ENCODE data around the gene ADAMTS13.
A peak's percentile ranks its signal among the peaks of the same experiment; 100 is the strongest.

Gene ADAMTS13

DNA sequence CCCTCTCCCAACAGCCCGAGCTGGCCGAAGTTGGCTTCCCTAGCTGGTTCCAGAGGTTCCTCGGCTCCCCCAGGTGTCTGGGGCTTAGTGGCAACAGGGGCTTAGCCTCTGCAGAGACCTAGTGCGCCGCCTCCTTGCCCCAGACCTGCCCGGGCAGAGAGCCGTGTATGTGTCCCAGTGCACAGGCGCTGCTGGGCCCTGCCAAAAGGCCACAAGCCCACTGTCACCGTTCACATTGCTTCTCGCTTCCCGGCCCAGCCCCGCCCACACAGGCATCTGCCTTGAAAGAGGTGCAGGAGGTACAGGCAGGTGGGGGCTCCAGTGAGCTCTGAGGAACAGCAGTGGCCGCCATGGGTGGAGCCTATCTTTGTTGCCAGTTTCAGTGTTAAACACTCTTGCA is 35.1 kb downstream of the ADAMTS13 start:
- DNase-seq: no peak

DNA sequence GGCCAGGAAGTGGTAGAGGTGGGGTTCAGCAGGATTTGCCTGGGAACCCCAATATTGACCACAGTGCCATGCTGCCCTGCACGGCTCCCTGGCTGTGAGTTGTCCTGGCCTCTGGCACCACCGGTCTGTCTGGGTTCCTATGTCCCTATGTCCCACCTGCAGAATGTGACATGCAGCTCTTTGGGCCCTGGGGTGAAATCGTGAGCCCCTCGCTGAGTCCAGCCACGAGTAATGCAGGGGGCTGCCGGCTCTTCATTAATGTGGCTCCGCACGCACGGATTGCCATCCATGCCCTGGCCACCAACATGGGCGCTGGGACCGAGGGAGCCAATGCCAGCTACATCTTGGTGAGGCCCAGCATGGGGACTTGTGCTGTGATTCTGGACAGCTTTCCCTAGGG is 35.6 kb downstream of the ADAMTS13 start:
- no peak for DNase-seq

DNA sequence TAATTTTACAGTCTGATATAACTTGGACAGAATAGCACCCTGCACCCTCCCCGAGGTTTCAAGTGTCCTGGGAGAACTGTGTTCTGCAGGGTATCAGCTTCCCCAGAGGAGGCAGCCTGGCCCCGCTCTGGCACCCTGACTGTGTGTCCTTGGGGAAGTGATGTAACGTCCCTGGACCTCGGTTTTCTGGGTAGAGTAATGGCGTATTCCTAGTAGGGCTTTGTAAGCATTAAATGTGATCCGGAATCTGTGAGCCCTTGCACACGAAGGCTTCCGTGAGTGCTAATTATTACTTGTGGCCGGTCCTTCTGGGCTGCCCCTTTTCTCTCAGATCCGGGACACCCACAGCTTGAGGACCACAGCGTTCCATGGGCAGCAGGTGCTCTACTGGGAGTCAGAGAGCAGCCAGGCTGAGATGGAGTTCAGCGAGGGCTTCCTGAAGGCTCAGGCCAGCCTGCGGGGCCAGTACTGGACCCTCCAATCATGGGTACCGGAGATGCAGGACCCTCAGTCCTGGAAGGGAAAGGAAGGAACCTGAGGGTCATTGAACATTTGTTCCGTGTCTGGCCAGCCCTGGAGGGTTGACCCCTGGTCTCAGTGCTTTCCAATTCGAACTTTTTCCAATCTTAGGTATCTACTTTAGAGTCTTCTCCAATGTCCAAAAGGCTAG is 36.6 kb downstream of the ADAMTS13 start:
- no peak for DNase-seq

DNA sequence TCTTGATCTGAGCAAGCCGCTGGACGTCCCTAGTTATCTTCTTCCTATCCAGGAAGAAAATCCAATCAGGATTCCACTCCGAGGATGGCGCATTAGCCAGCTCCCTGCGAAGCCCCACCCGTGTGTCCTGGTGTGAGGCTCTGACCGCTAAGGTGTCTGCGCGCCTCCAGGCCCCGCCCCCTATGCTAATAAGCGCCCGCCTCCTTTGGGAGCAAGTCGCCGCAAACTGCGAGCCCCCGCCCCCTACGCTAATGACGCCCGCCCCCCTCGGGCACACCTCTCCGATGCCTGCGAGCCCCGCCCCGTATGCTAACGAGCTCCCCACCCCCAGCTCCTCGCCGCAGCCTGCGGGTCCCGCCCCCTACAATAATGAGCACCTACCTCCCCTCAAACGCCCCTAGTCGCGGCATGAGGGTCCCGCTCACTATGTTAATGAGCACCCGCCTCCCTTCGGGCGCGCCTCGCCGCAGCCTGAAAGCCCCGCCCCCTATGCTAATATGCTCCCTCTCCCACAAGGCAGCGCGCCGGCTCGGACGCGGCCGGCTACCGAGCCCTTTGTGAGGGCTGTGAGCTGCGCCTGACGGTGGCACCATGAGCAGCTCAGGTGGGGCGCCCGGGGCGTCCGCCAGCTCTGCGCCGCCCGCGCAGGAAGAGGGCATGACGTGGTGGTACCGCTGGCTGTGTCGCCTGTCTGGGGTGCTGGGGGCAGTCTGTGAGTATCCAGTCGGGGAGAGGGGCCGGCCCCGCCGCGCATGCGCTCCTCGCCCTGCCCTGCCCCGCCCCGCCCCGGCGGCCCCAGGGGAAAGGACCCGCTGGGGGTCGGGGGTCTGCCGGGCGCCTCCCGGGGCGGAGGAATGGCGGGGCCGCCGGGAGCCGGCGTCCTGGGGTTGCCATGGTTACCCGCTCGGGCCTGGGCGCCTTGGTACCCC is 37.6 kb downstream of the ADAMTS13 start, which contains the start of gene CACFD1:
Gene CACFD1 (plus strand): TSS at position 503 of the 929 bp plus-strand sequence. CDS start 89 bp downstream, at position 592.
- DNase-seq: peak; percentile 90

DNA sequence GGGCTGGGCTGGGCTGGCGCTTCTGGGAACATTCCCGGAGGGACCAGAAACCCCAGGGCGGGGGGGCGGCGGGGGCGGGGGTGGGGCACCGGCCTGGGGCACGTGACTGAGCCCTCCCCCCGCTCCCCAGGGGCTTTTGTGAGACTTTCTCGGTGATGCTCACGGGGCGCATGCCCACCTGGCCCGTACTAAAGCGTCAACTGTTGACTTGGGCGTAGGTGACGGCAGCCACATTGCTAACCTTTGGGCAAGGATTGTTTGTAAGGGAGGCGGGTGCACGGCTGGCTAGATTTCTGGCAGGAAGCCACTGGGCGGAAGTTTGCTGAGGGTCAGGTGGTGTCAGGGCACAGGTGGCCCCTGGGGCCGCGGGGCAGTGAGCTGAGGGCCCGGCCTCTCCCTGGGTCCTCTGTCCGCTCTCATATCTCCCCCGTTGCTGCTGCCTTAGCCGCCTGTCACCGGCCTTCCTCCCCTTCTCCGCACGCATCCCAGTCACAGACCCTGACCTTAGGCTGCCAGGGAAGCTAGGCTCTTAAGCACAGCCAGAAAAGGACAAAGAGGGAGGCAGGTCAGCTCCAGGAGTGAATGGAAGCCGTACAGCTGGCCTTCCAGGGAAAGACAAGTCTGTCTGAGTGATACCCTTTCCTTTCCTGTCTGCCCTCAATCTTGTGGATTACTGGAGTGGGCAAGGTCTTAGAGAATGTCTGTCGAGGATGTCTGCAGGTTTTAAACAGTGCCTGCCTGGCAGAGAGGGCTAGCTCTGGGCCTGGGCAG is 38.4 kb downstream of the ADAMTS13 start:
- no peak for DNase-seq

DNA sequence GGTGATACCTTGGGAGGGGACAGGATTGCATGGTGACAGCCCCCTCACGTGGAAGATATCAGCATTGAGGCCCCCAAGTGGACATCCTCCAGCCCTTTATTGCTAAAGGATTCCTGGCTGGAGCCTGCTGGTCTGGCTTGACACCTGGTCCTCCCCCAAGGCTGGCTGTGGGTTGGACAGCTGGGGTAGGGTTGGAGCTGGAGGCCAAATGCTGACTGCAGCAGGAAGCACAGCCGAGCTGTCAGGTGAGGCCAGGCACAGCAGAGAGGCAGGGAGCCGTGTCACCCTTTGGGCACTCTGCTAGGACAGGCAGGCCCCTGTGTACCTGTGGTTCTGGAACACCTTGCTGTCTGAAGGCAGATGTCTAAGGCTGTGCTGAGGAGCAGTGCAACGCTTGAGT is 39.8 kb downstream of the ADAMTS13 start:
- DNase-seq: no peak

DNA sequence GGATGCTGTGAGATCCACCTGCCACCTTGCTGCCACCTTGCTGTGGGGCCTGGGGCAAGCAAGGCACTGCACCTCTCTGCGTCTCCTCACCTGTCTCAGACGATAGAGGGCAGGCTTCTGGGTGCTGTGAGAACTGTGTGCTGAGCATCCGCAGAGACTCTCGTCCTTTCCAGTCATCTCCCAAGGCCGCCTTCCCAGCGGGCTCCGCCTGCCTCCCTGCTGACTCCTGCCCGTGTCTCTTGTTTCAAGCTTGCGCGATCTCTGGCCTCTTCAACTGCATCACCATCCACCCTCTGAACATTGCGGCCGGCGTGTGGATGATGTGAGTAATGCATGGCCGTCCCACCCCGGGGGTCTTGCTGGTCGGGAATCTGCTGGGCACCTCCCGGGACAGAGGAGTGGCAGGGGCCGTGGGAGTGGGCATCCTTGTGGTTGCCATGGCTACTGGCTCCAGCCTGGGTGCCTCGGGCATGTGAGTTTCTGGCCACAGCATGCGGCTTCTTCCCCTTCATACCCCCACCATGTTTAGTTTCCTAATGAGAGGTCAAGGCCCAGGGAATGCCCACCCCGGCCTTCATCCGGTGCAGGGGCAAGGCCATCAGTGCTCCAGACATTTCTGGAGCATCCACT is 41.2 kb downstream of the ADAMTS13 start:
- no peak for DNase-seq

DNA sequence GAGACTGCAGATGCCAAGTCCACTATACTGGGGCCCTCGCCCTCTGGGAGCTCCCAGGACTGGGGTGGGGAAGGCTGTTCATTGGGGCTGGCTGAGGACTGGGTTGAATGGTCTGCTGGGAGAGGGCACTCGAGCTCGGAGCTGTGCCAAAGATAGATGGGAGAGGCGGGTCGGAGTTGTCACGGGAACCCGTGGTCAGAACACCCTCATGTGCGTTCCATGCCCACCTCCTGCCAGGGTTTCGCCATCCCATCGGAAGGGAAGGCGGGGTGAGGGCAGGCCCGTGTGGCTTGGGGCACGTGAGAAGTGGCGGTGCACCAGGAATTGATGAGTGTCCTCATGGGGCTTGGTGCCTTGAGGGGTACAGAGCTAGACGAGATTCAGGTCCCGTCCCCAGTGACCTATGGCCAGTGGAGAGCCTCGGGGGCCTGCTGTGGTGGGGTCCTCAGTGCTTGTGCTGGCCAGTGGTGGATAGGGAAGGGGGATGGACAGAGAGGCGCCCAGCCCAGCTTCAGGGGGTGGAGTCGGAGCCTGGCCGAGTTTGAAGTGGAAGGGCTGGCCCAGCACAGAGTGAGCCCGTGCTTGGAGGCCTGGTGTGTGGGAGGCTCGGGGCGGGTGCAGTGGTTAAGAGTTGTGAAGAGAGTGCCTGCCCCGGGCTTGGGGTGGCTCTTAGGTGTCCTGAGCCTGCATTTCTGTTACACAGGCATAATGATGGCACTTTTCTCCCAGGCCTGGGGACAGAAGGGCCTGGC is 41.9 kb downstream of the ADAMTS13 start:
- DNase-seq: no peak

DNA sequence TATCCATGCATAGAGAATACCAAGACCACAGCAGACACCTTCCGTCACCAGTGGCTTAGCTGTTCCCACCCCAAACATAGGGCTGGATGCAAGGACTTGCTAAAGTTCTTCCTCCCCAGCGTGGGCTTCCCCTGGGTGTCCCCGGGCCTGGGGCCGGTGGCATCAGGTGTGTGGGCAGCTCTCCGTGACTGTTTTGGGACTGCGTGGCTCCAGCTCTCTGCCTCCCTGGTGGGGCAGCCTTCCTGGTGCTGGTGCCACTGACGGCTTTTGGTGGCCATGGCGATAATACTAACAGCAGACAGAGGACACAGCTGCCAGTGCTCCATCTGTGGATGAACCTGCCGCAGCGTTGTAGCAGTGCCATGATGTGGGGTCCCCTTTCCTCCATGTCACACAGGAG is 42.5 kb downstream of the ADAMTS13 start:
- no peak for DNase-seq

DNA sequence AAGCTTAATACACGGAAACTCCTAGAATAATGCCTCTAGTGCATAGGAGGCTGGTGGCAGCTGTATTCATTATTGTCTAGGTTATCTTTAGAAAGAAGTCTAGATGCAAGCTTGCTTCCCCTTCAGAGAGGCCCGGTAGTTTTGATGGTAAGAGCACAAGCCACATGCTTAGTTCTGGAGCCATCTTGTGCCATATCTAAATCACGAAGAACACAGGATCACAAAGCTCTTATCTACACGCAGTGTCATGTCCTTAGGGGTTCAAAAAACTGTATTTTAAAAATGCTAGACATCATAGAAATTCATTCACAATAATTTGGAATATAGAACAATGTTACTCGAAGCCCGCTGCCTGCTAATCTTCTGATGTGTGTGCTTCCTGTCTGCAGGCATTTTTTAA is 43.8 kb downstream of the ADAMTS13 start:
- DNase-seq: no peak

DNA sequence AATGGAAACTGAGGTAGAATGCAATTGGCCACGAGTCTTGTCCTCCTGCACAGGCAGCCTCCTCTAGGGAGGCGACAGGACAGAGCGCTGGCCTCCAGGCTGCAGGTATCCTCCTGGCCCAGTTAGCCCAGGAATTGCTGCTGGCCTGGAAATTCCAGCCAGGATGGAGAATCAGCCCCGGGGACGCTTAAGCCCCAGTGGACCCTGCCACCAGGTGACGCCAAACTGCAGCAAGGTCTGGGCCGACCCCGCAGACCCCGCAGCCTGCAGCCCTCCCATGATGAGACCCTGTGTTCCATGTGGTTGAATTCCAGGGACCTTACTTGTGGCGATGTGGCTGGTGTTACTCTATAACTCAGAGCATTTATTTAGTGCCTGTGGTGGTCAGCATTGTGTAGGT is 44.9 kb downstream of the ADAMTS13 start:
- DNase-seq: no peak

DNA sequence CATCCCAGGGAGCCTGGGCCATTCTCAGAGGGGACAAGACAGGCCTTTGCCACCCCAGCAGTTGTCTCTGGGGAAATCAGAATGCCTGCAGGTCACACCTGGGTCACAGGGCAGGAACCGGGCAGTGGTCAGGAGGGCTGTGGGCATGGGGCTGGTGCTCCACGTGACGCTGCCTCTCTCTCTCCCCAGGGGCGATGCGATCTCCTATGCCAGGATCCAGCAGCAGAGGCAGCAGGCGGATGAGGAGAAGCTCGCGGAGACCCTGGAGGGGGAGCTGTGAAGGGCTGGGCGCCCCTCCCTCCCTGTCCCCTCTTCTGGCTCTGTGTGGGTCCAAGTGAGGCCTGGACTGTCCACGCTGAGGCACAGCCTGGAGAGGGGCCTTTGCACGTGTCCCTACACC is 46.2 kb downstream of the ADAMTS13 start:
- DNase-seq: no peak

DNA sequence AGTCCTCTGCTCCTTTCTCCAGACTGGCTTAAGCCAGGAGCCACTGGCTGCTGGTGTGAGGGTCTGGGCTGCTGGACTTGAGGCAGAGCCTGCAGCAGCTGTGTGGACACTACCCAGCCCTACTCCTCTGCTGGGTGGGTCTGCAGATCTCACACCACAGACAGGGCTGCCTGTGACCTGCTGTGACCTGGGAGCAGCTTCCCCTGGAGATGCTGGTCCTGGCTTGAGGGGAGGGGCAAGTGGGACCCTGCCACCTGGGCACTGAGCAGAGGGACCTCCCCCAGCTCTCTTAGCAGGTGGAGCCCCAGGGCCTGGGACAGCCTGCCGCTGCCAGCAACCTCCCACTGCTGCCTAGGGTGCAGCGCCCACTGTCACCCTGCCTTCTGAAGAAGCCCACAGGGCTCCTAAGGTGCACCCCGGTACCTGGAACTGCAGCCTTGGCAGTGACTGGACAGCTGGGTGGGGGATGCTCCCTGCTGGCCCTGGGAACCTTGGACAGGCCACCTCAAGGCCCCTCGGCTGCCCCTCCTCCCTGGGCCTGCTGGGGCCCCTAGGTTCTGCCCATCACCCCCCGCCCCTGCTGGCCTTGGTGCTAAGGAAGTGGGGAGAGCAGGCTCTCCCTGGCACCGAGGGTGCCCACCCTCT is 46.7 kb downstream of the ADAMTS13 start:
- no peak for DNase-seq

DNA sequence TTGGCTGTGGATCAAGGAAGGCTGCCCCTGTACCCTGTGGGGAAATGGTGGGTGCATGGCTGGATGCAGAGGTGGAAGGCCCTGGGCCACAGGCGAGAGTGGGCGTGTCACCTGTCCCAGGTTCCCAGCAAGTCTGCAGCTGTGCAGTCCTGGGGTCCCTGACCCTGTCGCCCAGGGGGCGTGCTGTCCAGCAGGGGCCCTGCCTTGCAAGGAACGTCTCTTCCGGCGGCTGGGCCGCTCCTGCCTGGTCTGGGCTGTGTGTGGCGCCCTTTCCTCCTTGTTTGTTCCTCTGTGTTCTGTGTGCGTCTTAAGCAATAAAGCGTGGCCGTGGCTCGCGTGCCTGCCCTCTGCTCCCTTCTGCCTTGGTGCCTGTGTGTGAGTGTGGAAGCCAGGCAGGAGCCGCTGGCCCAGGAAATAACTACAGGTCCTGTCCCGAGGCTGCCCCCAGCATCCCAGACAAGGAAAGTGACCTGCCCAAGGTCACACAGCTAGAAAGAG is 48.3 kb downstream of the ADAMTS13 start:
- DNase-seq: no peak

DNA sequence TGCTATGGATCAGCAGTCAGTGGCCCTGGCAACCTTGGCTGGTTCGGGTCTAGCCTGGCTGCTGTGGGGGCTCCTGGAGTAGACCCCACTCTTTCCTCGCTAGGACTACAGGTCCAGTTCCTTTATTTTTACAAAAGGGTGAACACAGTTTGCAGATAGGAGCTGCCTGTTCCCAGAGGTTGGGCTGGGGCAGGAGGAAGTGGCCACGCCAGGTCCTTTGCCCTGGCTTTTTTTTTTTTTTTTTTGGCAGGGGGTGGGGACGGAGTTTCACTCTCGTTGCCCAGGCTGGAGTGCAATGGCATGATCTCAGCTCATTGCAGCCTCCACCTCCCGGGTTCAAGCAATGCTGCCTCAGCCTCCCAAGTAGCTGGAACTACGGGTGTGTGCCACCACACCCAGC is 48.8 kb downstream of the ADAMTS13 start:
- no peak for DNase-seq

DNA sequence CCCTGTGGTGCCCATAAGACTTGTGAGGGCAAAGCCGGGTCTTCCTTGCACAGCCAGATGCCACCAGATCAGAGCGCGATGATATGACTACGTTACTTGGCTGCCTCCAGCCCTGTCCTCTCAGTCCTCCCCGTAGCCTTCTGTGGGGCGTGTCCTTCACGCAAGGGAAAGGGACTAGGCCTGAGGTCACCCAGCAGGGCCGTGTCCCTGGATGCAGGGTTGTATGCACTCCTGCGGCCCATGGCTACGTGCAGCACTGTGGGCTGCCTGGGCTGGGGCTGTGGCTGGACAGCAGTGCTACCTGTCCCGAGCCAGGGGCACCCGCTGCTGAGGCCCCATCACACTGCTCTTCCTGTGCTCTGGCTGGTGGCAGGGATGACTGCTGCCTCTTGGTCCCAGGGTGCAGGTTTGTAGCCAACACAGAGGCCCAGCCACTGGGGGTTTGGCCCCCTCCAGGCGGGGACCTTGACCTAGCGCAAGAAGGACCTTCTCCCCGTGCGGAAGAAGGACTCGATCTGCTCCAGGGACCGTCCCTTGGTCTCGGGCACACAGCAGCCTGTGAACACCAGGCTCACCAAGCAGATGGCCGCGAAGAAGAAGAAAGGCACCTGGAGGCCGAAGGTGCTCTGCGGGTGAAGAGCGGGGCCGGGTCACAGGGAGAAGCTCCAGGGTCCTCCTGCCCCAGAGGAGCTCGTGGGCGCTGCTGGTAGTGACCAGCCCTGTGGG is 49.5 kb downstream of the ADAMTS13 start:
- no peak for DNase-seq

DNA sequence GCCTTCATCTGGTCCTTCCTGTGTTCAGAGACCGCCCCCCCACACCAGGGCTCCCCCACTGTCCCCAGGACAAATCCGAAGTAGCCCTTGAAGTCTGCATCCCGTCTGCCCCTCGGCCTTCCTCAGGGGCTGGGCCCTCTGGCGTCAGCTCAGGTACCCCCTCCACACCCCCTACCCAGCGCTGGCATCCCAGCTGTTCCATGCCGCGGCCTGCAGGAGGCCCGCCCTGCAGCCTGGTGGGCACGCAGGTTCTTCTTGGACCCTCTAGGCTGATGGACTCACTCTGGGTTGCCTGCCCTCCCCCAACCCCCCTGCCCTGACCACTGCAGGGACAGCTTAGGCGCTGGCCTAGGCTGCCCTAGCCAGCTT is 50.1 kb downstream of the ADAMTS13 start:
- DNase-seq: no peak

DNA sequence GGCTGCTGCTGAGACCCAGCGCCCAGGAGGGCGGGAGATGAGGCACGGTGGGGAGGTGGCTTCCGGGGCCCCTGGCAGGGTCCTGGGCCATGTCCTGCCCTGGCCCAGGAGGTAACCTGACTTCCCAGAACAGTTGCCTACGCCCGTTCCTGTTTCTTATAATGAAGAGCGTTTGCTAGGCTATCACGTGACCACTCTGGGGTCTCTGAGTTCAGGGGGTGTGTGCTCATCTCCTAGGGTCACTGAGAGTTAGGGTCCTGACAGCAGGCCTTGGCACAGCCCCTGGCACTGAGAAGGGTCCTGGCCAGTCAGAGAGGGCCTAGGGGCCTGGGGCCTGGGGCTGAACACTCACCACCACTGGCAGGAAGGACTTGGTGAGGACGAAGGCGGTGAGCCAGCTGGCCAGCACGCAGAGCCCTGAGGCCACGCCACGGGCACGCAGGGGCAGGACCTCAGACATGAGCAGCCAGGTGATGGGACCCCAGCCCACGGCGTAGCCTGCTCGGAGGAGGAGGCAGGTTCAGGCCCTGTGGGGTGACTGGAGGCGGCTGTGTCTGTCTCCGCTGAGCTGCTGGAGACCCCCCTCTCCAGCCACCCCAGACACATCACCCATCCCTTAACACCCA is 50.7 kb downstream of the ADAMTS13 start:
- DNase-seq: no peak

DNA sequence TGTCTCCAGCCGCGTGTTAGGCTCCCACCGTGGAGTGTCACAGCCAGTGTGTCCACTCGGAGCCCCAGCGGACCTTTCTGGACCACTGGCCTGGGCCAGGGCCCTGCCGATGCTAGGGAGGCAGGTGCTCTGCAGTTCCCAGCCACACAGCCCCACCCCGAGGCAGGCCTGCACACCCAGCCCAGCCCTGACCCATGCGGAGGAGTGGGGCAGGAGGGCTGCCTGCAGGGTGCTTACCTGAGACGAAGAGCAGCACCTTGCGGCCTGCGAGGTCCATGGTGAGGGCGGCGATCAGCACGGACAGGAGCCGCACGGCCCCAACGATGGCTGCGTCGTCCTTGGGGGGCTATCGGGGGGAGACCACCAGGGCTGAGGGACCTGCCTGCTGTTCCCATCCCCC is 51.6 kb downstream of the ADAMTS13 start:
- no peak for DNase-seq

DNA sequence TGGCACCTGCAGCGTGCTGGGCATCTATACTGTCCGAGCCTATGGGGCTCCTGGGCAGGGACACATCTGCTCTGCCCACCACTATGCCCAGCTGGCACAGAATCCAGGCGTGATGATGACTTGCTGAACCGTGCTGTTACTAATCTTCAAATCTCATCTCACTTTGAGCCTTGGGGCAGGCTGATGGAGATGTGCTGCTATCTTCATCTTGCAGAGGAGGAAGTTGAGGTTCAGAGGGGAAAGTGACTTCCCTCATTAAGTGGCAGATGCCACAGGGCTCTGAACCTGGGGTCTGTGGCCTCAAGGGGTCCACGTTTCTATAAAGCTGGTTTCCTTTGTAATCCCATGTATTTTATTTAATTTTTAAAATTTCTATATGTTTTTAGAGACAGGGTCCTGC is 52.0 kb downstream of the ADAMTS13 start:
- no peak for DNase-seq

All from NK-92 treated with Interleukin-12 subunit alpha and Interleukin-12 subunit beta, amount 100 ng/mL, for 24 hours (cell line).